HG03354 (cell line): ENCODE results near the gene GNAT2.
"Not testable (repeated sequence)": the region's sequence is repeated elsewhere in the genome, so short reads cannot be mapped to it uniquely, and the experiment has no call there.

Experiments used
- ATAC-seq: cut with Tn5 transposase; IDR thresholded peaks from one replicate; pipeline ENCODE4 v1.9.1; 2021; ENCODE audit warnings: mild to moderate bottlenecking; ENCODE audit not compliant: unreplicated experiment, poor library complexity, severe bottlenecking

GNAT2 gene

DNA sequence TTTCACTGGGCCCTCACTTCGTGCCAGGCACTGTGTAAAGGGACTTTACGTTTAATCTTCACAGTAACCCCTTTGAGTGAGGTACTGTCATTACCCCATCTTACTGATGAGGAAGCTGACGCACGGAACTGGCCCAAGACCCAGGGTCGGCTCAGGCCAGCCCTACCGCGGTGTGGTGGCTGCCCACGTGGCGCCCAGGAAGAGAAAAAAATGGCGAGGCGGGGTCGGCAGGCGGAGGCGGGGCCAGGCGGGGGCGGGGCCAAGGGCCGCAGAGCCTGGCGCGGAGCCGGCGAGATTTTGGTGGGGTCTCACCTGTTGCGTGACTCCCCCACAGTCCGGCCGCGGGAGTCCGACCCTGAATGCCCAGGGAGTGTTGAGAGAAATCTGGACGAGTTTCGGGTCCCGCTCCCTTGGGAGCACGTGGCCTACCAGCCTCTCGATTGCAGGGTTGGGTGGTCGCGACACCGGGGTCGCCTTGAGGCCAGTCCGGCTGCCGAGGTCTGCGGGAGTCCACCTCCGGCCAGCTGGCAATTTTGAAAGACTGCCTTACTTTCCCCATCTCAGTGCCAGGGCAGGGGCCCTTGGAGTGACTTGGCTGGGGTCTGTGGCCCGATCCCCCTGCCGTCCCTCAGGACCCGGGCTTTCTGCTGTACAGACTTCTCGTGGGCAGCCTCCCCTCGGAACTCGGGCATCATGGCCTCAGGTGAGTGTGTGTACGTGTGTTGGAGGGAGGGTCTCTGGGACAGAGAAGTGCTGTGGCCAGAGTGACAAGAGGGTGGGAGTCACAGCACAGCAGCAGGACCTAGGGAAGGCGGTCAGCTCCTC is at the start of gene GNAT2, which contains the start of gene AMPD2:
Gene GNAT2, minus strand, starts transcription at position 41 of the 825 bp plus-strand sequence. CDS start 6,746 bp downstream, outside the sequence.
Gene AMPD2, plus strand, starts transcription at position 262 of the 825 bp plus-strand sequence. CDS start 1,339 bp downstream, outside the sequence.
- ATAC-seq = peak; percentile 64

DNA sequence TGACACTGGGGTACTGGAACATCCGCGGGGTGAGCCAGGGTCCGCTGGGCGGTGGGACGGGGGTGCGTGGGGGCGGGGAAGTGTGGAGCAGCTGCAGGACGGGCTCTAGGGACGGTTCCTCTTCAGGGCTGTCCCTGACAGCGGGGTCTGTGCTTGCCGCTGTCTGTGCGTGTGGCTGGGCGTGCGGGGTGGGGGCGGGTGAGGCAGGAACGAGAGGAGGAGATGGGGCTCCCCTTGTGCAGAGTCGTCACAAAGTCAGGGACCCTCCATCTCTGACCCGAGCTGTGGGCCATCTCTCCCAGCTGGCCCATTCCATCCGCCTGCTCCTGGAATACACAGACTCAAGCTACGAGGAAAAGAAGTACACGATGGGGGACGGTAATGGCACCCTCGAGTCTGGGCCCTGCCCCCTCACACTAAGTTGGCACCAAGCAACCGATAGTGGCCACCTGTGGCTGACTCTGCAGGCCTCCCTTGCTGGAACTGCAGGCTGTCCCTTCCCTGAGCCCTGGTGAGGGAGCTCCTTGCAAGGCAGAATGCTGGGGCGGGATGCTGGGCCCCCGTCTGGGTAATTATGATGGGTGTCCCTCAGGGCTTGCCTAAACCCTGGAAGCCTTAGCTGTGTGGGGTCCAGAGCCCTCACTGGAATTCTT is 48.8 kb upstream of the GNAT2 start:
- ATAC-seq = peak; percentile 28

DNA sequence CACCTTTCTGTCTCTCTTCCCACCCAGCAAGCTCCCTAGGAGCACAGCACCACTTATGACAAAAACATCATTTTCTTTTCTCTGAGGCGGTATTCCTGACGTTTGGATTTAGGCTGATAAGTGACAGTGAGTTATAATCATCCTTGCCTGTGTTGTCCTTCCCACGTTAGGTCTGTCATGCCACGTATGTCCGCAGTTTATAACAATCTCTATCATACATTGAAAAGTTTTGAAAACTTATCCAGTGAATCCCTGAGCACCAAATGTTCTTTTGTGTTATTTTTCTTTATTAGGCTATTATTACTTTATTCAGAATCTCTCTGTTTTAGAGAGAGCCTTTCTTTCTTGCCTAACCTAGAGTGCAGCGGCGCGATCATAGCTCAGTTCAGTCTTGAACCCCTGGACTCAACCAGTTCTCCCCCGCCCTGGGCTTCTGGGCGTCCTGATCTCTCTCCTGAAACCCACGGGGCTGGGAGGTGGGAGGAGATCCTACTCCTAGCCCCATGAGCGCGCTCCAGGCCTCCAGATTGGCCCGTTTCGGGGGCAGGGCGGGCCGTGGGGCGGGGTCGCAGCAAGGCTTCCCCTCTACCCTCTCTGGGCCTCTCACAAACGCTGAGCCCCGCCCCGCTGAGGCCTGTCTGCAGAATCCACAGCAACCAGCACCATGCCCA is 48.2 kb upstream of the GNAT2 start, which contains the start of gene GSTM2:
Gene GSTM2, plus strand, starts transcription at position 606 of the 671 bp plus-strand sequence. Its CDS starts 59 bp downstream, at position 665.
- ATAC-seq = peak; percentile 89

DNA sequence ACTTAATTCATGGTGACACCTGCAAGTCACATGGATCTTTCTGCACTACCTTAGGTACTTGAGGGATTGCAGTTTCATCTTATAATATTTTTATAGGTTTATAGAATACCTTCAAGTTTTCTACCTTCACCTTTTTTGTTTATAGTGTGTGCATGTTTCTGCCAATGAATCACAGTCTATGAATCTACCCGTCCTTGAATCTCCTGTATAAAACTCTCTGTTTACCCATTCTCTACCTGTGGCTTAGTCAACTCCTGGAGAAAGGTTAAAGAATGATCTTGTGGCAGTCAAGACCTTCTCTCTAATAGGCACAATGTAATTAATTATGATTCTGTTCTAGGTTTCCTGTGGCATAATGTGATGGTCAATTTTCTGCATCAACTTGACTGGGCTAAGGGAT is 45.3 kb upstream of the GNAT2 start:
- ATAC-seq = no peak

DNA sequence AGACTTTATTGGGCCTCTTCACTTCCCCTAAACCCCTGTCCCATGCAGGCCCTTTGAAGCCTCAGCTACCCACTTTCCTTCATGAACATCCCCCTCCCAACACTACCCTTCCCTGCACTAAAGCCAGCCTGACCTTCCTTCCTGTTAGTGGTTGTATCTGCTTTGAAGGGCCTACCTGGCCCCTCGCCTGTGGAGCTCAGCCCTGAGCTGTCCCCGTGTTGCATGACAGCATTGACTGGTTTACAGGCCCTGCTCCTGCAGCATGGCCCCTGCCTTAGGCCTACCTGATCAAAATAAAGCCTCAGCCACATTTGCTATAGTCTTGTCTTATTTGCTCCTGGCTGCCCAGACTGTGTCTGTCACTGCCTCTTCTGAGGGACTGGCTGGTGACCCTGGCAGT is 42.0 kb upstream of the GNAT2 start:
- no peak for ATAC-seq

DNA sequence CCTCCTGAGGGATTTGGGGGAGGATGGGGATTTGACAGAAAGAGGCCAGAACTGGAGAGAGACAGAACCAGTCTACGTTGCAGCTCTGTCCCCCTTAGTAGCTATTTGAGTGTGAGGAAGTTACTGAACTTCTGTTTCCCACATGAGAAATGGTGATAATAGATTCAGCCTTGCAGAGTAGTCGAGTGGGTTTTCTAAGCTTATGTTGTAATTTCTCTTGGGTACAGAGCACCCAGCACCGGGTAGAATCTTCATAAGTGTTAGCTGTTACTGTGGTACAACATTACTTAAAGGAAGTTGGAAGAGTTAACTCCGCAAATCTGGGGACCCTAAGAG is 41.2 kb upstream of the GNAT2 start:
- not testable (repeated sequence) for ATAC-seq

DNA sequence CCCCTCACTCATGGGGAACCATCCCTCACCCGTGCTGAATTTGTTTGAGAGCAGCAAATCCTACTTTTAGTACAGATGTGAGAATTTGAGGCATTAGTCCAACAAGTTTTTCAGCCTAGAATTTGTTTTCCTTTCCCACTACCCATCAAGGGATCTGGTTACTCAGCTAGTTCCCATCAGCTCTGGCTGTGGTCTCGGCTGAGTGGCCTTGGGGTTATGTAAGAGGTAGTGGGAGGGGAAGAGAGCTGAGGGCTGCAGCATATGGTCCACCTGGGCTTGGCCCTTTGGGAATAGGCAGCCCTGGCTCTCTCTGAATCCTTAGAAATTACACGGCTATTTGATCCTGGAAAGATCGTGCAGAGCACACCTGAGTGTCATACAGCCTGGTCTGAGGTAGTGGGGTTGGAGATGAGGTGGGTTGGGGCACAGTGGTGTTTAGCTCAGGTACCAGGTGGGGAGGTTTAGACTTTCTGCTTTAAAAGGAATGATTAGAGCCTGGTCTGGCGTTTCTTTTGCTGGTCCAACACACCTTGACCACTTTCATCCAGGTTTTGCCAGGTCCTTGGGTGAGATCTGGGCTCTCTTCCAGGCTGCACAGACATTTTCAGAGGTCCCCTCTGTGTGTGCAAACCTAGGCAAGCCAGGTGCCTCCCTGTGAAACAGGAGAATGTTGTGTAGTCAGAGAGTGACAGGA is 40.7 kb upstream of the GNAT2 start:
- ATAC-seq = no peak

DNA sequence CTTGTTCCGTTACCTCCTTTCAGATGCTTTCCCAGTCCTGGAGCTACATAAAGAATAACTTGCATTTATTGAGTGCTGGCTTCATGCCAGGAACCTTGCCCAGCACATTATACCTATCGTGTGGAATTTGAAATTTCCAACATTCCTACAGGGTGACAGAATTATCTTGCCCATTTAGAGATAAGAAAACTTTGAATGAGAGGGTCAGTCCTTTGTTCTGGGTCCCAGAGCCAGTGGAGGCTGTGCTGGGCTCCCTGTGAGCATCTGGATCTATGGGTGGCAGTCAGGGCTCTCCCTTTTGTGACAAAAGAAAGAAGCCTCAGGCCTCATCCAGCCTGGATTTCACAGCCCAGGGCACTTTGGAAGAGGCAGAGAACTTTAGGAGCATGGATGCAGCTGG is 39.7 kb upstream of the GNAT2 start:
- no peak for ATAC-seq

DNA sequence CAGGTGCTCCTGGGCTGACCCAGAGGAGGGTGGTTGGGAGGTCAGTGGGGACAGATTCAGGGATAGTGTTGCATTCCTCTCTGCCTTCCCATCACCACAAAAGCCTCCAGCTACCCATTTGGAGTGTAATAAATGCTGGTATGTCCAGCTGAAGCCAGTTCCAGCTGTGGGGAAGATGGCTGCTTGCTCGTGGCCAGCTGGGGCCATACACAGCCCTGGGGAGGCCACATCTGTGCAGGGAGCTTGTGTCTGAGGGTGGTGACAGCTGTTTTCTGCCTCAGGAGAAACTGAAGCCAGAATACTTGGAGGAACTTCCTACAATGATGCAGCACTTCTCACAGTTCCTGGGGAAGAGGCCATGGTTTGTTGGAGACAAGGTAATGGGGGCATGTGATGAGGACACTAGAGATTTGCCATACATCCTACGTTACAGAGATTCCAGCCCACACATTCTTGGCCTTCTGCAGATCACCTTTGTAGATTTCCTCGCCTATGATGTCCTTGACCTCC is 39.2 kb upstream of the GNAT2 start:
- ATAC-seq = no peak

DNA sequence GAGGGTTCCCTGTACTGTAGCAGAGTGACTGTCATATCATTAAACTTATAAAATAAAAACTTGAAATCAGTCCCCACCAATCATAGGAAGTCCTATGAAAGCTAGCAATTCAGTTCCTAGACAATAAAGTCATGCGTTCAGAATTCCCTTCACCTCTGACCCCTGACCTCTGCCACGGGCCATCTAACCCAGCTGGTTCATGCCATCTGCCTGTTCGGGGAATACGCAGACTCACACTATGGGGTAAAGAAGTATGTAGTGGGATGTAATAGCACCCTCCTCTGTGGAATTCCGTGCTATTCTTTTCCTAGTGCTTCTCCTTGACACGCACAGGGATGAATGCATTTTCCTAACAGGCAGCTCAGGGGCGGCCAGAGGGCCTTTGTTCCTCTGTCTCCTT is 38.6 kb upstream of the GNAT2 start:
- no peak for ATAC-seq

DNA sequence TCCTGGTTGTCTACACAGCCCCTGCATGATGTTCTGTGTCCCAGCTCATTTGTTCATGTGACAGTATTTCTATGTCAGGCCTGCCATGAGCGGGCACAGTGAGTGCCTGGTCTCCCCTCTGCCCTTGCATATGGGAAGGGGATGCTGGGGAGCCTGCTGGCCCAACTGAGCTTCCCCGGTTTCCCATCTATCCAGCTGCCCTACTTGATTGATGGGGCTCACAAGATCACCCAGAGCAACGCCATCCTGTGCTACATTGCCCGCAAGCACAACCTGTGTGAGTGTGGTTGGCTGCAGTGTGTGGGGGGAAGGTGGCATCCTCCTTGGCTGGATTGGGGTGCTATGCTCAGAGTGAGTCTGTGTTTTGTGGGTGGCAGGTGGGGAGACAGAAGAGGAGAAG is 38.0 kb upstream of the GNAT2 start:
- no peak for ATAC-seq

DNA sequence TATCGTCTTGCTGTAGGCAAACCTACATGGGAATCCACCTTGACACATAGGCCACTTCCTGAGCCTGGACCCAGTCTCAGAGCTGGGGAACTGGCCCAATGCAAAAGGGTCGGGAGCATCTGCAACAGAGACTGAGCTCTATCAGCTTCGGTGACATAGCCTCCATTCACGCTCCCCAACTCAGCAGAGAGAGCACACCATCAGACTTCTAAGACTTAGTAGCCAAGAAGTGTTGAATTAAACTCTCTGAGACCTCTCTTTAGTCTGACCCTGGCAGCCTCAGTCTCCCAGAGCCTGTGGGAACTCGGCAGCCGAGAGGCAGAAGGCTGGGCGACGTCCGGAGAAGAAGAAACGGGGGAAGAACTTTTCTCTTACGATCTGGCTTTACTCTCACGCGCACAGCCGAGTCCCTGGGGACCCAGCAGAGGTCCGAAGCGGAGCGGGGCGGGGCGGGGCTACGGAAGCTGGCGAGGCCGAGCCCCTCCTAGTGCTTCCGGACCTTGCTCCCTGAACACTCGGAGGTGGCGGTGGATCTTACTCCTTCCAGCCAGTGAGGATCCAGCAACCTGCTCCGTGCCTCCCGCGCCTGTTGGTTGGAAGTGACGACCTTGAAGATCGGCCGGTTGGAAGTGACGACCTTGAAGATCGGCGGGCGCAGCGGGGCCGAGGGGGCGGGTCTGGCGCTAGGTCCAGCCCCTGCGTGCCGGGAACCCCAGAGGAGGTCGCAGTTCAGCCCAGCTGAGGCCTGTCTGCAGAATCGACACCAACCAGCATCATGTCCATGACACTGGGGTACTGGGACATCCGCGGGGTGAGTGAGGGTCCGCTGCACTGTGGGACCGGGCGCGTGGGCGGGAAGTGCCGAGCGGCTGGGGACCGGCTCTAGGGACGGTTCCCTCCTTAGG is 36.5 kb upstream of the GNAT2 start, which contains the start of gene GSTM4:
Gene GSTM4, plus strand, starts transcription at position 485 of the 905 bp plus-strand sequence. Its CDS starts 291 bp downstream, at position 776.
- ATAC-seq = peak; percentile 93

DNA sequence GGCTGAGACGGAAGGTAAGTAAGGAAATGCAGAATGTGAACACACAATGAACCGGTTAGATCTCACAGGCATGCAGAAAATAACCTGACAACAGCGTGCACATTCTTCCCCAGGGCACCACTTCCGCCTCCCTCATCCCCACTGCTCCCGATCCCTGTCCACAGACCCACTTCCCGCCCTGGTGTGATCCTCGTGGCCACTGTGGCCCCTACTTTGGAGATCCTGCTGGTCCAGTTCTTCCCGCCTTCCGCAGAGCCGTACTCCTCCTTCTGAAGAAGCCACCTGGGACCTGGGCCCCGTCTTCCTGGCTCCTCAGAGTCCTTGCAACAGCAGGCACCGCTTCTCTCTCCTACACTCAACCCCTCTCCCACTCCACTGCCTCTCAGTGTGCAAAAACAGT is 35.1 kb upstream of the GNAT2 start:
- ATAC-seq = no peak

DNA sequence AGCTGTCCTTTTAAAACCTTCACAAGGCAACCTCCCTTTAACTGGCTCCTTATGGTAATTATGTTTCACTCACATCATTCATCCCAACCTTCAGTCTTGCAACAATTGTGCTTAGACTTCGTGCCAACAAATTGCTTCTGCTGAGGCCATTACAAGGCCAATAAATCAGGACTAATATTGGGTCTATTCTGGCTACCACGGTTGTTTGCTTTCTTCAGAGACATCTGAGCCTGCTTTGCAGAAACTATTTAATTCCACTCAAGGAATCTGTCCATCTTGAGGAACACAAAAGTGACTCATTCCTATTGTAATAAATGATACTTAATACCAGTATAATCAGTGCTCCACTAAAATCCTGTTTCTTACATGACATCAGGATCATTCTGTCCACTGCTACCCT is 33.9 kb upstream of the GNAT2 start:
- no peak for ATAC-seq

DNA sequence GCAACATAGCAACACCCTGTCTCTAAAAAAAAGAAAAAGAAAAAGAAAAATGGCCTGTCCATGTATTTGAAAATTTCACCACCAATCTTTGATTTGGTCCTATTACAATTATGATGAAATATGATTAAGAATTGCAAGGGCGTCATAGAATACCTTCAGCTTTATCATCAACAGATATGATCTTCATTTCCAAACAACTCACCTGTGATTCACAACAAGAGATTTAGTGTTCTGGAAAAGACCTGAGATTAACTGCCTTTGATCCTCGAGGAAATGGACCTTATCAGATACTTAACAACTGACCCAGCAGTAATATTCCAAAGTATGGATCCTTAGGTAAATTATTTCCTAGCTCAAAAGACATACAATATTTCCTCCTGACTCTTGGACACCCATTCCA is 33.0 kb upstream of the GNAT2 start:
- no peak for ATAC-seq

DNA sequence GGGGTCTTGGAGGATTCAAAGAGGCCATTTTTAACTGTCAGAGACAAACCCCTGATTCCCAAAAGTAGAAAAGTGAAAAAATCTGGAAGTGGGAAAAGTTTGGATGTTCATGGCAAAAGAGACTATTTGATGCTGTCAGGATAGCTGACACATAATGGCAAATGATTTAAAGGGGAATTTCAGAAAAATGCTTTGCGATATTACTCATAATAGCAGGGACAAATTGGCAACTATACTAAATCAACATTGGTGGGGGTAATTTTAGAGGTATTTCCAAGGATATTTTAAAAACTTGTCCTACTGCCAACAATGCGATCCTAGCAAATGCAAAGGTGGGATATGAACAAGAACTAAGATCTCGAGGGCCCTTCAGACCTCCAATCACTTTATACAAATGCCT is 31.2 kb upstream of the GNAT2 start:
- ATAC-seq = no peak

DNA sequence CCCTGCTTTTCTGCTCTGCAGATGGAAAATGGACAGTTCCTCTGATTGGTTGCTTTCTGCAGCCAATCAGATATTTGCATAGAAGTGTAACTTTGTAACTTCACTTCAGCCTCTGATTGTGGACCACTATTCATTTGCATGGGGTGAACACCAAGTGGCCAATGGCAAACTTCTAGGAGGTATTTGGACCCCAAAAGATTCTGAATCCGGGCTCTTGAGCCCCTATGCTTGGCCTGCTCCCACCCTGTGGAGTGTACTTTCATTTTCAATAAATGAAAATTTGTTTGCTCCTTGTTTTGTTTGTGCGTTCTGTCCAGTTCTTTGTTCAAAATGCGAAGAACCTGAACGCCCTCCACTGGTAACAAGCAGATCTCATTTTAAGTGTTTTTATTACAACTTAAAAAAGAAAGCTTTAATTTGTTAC is 30.1 kb upstream of the GNAT2 start:
- ATAC-seq = no peak

DNA sequence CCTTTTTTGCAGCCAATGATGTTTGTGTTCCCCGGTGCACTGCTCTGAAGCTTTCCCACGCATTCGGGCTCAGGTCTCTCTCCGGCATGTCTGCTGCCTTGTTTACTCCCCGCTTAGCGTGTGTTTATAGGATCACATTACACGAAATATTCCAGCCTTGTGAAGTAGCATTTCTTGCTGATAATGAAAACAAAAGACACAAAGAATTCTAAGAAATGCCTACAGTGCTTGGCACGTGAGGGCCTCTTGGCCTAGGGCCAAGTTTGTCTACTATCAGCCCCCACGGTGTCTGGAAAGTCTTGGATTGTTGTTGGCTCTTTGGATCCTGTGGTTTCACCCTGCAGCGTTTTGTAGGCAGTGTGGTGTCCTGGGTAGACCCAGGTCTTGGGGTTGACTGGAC is 25.3 kb upstream of the GNAT2 start:
- ATAC-seq = no peak
